Mesendoderm (in vitro differentiated cells): ENCODE results near the gene HDAC4.

ENCODE experiments used
- DNase-seq: peaks from one replicate; pipeline ENCODE4 v3.0.0; 2013
- H2AK5ac ChIP-seq: 2 replicates; pipeline ENCODE4 v1.6.1; 2013; ENCODE audit warnings: low read length, inconsistent platforms
- H2BK120ac ChIP-seq: 2 replicates; pipeline ENCODE4 v1.6.1; 2013; ENCODE audit warnings: low read depth, mild to moderate bottlenecking, low read length, moderate library complexity, mixed read lengths
- H2BK15ac ChIP-seq: replicated peaks from 2 replicates; pipeline ENCODE4 v1.6.1; 2013; ENCODE audit warnings: low read depth, mild to moderate bottlenecking, moderate library complexity
- H2BK5ac ChIP-seq: 2 replicates; pipeline ENCODE4 v1.6.1; 2013; ENCODE audit warnings: low read length, inconsistent platforms
- H3K18ac ChIP-seq: 2 replicates; pipeline ENCODE4 v1.6.1; 2013; ENCODE audit warnings: mild to moderate bottlenecking, low read length, mixed read lengths
- H3K23ac ChIP-seq: one replicate; pipeline ENCODE4 v1.6.1; 2013; ENCODE audit warnings: low read length
- H3K27ac ChIP-seq: 2 replicates; pipeline ENCODE4 v1.5.1; 2013; ENCODE audit warnings: low read depth, mild to moderate bottlenecking, inconsistent platforms, low read length, moderate library complexity
- H3K27me3 ChIP-seq: 2 replicates; pipeline ENCODE4 v1.6.1; 2013; ENCODE audit warnings: low read length, control low read depth, mild to moderate bottlenecking, inconsistent platforms; ENCODE audit not compliant: insufficient read depth, poor library complexity
- H3K36me3 ChIP-seq: 2 replicates; pipeline ENCODE4 v1.6.1; 2013; ENCODE audit warnings: low read length, inconsistent platforms; ENCODE audit not compliant: control insufficient read depth, insufficient read depth
- H3K4ac ChIP-seq: one replicate; pipeline ENCODE4 v1.6.1; 2013; ENCODE audit warnings: low read depth, mild to moderate bottlenecking, low read length, moderate library complexity
- H3K4me1 ChIP-seq: 2 replicates; pipeline ENCODE4 v1.6.1; 2013; ENCODE audit warnings: low read depth, low read length, inconsistent platforms; ENCODE audit not compliant: control insufficient read depth
- H3K4me2 ChIP-seq: 2 replicates; pipeline ENCODE4 v1.6.1; 2013; ENCODE audit warnings: low read length
- H3K4me3 ChIP-seq: 2 replicates; pipeline ENCODE4 v1.5.1; 2013; ENCODE audit warnings: mild to moderate bottlenecking, low read length
- H3K56ac ChIP-seq: one replicate; pipeline ENCODE4 v1.6.1; 2013; ENCODE audit warnings: low read length
- H3K79me1 ChIP-seq: 2 replicates; pipeline ENCODE4 v1.6.1; 2013; ENCODE audit warnings: low read length, inconsistent platforms
- H3K79me2 ChIP-seq: 2 replicates; pipeline ENCODE4 v1.6.1; 2013; ENCODE audit warnings: mild to moderate bottlenecking, low read length; ENCODE audit not compliant: control insufficient read depth, insufficient read depth
- H3K9ac ChIP-seq: 2 replicates; pipeline ENCODE4 v1.6.1; 2013; ENCODE audit warnings: low read length, inconsistent platforms
- H4K5ac ChIP-seq: one replicate; pipeline ENCODE4 v1.6.1; 2013; ENCODE audit warnings: low read length
- H4K8ac ChIP-seq: one replicate; pipeline ENCODE4 v1.6.1; 2013; ENCODE audit warnings: low read depth, mild to moderate bottlenecking, control low read depth, low read length, moderate library complexity
- WGBS: extraction: QIAGEN DNeasy Blood & Tissue Kit; methylation state at CpG from one replicate; pipeline ENCODE4 v1.1.7; 2013; ENCODE audit warnings: low lambda C conversion rate, missing lambda C conversion rate; ENCODE audit not compliant: insufficient coverage; ENCODE audit errors: extremely low coverage; 5-methylcytosine and 5-hydroxymethylcytosine counted together

The HDAC4 gene

DNA sequence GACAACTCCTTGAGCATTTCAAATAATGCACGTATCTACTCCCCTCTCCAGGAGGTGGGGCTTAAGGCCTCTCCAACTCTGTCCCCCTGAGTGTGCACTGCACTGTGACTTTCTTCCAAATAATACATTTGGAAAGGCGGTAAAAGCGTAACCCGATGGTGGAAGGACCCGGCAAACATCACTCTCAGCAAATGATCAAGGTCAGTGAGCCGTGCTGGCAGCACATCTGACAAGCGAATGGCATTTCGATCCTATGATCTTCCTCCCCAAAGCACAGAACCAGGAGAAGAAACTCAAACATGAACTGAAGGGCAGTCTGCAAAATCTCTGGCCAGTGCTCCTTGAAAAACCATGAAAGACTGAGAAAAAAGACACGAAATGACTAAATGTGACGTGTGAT lies 344.2 kb downstream of the HDAC4 start:
- H2AK5ac ChIP-seq, result no peak overlapping the region
- H3K18ac ChIP-seq, result no peak overlapping the region
- no peak overlapping the region for H4K8ac ChIP-seq
- H3K27me3 ChIP-seq, result no peaks in the 10 kb centered on the region
- H3K79me2 ChIP-seq, result no peaks in the 10 kb centered on the region
- no peak overlapping the region for H3K56ac ChIP-seq
- H3K27ac ChIP-seq, result no peak overlapping the region
- no peak overlapping the region for H2BK120ac ChIP-seq
- DNase-seq, result no peak
- no peaks in the 10 kb centered on the region for H3K4me1 ChIP-seq
- H3K36me3 ChIP-seq, result no peaks in the 10 kb centered on the region
- H3K4me2 ChIP-seq, result no peak overlapping the region
- H3K9ac ChIP-seq, result no peak overlapping the region
- WGBS, result no CpG with 5 or more reads among the region's 10 CpGs
- no peak overlapping the region for H3K4me3 ChIP-seq
- H2BK15ac ChIP-seq, result no peak overlapping the region
- no peak overlapping the region for H4K5ac ChIP-seq
- H3K23ac ChIP-seq, result no peak overlapping the region
- no peak overlapping the region for H3K4ac ChIP-seq
- no peak overlapping the region for H2BK5ac ChIP-seq
- H3K79me1 ChIP-seq, result no peaks in the 10 kb centered on the region

DNA sequence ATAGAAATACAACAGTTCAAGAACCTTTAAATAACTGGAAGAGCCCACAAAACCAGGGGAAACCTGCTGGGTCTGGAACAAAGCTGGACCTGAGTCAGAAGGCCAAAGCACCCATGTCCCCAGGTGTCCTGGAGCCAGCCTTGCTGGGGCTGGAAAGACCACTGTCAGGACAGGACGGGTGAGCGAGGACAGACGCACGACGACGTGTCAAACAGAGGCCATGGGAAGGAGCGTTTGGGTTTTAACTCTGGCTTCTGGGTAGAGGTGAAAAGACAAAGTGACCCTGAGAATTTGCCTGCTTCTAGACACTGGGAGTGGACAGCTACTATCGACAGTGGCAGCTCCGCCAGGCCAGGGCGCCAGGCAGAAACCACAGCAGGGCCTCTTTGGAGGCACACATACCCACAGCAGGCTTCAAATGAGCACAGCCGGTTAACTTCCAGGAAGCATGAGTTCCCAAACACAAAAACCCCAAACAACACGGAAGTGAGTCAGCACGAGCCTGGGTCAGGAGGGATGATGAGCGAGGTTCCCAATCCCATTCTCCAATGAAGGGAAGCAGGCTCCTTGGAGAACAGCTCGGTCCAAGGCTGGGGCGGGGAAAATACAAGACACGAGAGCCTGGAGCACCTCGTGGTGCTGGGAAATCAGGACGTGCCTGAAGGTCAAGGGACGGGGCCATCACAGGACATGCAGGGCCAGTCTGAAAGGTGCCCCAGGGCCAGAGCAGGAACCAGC lies 344.9 kb downstream of the HDAC4 start:
- Histone ChIP-seq H3K36me3 (no peaks in the 10 kb centered on the region), H2AK5ac (no peak overlapping the region), H3K9ac (no peak overlapping the region), H3K56ac (no peak overlapping the region), H3K27ac (no peak overlapping the region), H3K27me3 (no peaks in the 10 kb centered on the region), H3K79me1 (no peaks in the 10 kb centered on the region), H2BK120ac (no peak overlapping the region), H2BK5ac (no peak overlapping the region), H4K5ac (no peak overlapping the region), H2BK15ac (no peak overlapping the region), H3K4me2 (no peak overlapping the region), H4K8ac (no peak overlapping the region), H3K4me1 (no peaks in the 10 kb centered on the region), H3K18ac (no peak overlapping the region), H3K23ac (no peak overlapping the region), H3K79me2 (no peaks in the 10 kb centered on the region), H3K4me3 (no peak overlapping the region), H3K4ac (no peak overlapping the region)
- no CpG with 5 or more reads among the region's 20 CpGs for WGBS
- no peak for DNase-seq

DNA sequence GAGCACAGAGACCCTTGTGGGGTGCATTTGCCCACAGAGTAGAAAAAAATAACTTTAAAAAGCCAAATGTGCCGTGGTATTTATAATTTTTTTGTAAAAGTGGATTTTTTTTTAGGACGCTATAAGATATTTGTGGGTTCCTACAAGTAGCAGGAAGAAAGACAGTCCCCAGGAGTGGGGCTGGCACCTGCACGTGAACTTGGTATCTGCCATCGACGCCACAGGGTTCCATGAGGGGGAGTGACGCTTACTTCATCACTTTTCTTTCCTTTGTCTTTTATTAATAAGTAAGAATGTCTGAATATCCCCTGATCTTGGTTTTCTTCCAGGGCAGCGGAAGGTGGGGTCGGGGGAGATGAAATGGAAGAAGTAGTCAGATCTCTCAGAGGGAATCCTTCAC lies 345.9 kb downstream of the HDAC4 start:
- WGBS, result 100% methylated on average over 2 of the region's 8 CpGs
- Histone ChIP-seq H3K18ac (no peak overlapping the region), H2BK5ac (no peak overlapping the region), H3K79me2 (no peaks in the 10 kb centered on the region), H4K5ac (no peak overlapping the region), H3K27ac (no peak overlapping the region), H3K79me1 (no peaks in the 10 kb centered on the region), H3K4me3 (no peak overlapping the region), H2AK5ac (no peak overlapping the region), H2BK15ac (no peak overlapping the region), H3K4ac (no peak overlapping the region), H3K4me2 (no peak overlapping the region), H3K4me1 (no peaks in the 10 kb centered on the region), H2BK120ac (no peak overlapping the region), H3K27me3 (no peaks in the 10 kb centered on the region), H3K36me3 (no peaks in the 10 kb centered on the region), H4K8ac (no peak overlapping the region), H3K23ac (no peak overlapping the region), H3K56ac (no peak overlapping the region), H3K9ac (no peak overlapping the region)
- DNase-seq, result no peak

DNA sequence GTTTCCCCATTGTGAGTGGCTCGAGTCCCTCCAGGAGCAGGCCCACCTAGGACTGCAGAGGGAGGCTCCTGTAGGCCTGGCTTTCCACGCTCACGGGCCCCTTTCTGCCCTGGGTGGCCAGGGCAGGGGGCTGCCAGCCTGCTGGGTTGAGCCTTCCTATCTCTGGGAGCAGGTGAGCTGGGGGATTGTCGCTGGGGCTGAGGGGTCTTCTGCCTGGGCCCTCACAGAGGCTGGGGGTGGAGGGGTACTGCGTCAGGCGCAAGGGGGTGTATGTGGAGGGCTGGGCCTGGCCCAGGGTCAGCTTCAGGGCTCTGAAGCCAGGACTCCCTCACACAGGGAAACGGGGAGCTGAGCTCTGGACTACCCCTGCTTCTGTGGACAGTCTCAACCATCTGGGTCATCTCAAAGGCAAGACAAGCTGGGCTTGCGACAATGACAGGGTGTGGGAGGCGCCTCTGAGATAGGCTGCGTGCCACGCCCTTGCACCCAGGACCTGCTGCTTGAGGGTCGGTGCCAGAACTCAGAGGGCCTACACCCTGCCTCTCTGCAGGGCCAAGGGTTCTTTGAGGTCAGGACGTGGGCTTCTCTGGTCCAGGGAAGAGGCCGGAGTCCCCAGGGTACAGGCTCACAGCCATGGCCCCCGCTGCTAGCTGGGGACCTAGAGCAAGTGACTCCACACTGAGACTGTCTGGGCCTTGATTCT lies 346.9 kb downstream of the HDAC4 start:
- H3K36me3 ChIP-seq, result no peaks in the 10 kb centered on the region
- no peak overlapping the region for H3K4me3 ChIP-seq
- no peak overlapping the region for H2BK5ac ChIP-seq
- H4K8ac ChIP-seq, result no peak overlapping the region
- no peak overlapping the region for H3K4me2 ChIP-seq
- DNase-seq, result no peak
- no peak overlapping the region for H3K18ac ChIP-seq
- H3K79me2 ChIP-seq, result no peaks in the 10 kb centered on the region
- no peak overlapping the region for H4K5ac ChIP-seq
- H3K23ac ChIP-seq, result no peak overlapping the region
- H3K4me1 ChIP-seq, result no peaks in the 10 kb centered on the region
- no peak overlapping the region for H2BK120ac ChIP-seq
- no peak overlapping the region for H3K4ac ChIP-seq
- H3K56ac ChIP-seq, result no peak overlapping the region
- no peaks in the 10 kb centered on the region for H3K27me3 ChIP-seq
- H3K79me1 ChIP-seq, result no peaks in the 10 kb centered on the region
- no peak overlapping the region for H3K9ac ChIP-seq
- WGBS, result no CpG with 5 or more reads among the region's 15 CpGs
- H2AK5ac ChIP-seq, result no peak overlapping the region
- no peak overlapping the region for H3K27ac ChIP-seq
- H2BK15ac ChIP-seq, result no peak overlapping the region

DNA sequence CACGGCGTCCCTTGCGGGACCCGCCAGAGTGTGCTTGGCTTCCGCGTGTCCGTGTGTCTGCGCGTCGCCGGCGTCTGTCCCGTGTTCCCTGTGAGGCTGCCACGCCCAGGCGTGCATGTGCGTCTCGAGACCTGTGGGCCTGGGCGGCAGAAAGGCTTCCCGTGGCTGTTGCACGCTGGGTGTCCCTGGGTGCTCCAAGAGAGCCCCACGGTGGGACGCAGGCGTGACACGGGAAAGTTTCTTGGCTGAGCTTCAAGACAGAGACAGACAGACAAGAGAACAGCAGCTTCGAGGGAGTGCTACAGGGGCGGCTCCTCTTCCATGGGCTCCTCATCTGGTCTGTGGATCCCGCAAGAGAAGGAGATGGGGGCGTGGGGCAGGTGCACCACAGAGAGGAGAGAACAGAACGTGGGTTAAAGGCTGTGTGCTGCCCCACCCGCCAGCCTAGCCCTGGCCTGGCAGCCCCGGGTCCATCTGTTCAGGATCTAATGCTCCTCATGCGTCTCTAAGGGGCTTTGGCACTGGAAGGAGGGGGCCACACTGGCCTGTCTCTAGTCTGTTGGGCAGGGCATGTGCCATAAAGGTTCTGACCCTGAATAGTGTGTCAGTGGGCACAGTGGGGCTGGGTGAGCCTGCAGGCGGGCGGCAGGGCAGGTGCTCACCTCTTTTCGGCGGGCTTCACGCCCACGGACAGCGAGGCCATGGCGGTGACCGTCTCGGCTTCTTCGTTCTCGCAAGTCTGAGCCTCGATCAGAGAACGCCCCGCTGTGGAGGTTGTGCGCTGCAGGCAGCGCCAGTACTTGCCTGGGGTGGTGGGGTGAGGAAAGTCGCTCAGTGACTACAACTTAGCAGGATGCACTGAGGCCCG lies 347.8 kb downstream of the HDAC4 start:
- Histone ChIP-seq H3K4ac (no peak overlapping the region), H3K9ac (no peak overlapping the region), H2BK15ac (no peak overlapping the region), H3K36me3 (no peaks in the 10 kb centered on the region), H2BK120ac (no peak overlapping the region), H4K5ac (no peak overlapping the region), H3K23ac (no peak overlapping the region), H3K4me1 (no peaks in the 10 kb centered on the region), H3K79me2 (no peaks in the 10 kb centered on the region), H3K4me3 (no peak overlapping the region), H3K56ac (no peak overlapping the region), H4K8ac (no peak overlapping the region), H2AK5ac (no peak overlapping the region), H3K18ac (no peak overlapping the region), H2BK5ac (no peak overlapping the region), H3K4me2 (no peak overlapping the region), H3K27ac (no peak overlapping the region), H3K27me3 (no peaks in the 10 kb centered on the region), H3K79me1 (no peaks in the 10 kb centered on the region)
- no peak for DNase-seq
- no CpG with 5 or more reads among the region's 51 CpGs for WGBS
